Left lung (tissue), 10 donors: Measurements from ENCODE around the gene VSNL1. TPM values are rescaled to one million over a fixed set of nuclear protein-coding genes. Genes with fewer than 3 reads are reported as not detected.

Source experiments
- ATAC-seq: fragments of 200-7000 bp; cut with Tn5 transposase; one replicate; pipeline ENCODE4 v1.9.1; 2020; ENCODE audit warnings: moderate library complexity
- DNase-seq, 4 donors: peaks; one replicate each; pipeline ENCODE4 v3.0.0-alpha.2; 2013 to 2020
- H3K27ac ChIP-seq, 2 donors: fragments of 200-600 bp; sonication (generic) in 1 of 2; one replicate each; pipeline versions ENCODE4 v1.5.0 to v1.8.0; 2020 to 2021
- H3K27me3 ChIP-seq, 2 donors: fragments of 200-600 bp; sonication (generic) in 1 of 2; one replicate each; pipeline versions ENCODE4 v1.5.0 to v1.8.0; 2020 to 2021
- H3K36me3 ChIP-seq, 2 donors: fragments of 200-600 bp; sonication (generic) in 1 of 2; one replicate each; pipeline versions ENCODE4 v1.5.0 to v1.8.0; 2020 to 2021
- H3K4me1 ChIP-seq, 2 donors: fragments of 200-600 bp; one replicate each; pipeline ENCODE4 v1.8.0; 2021
- H3K4me3 ChIP-seq, 2 donors: fragments of 200-600 bp; sonication (generic) in 1 of 2; one replicate each; pipeline versions ENCODE4 v1.5.0 to v1.8.0; 2020 to 2021; ENCODE audit warnings: mild to moderate bottlenecking in 1 of 2
- H3K9me3 ChIP-seq, 2 donors: fragments of 200-600 bp; sonication (generic) in 1 of 2; one replicate each; pipeline versions ENCODE4 v1.5.0 to v1.8.0; 2020 to 2021
- intact Hi-C, 2 donors: fragments of 100-400 bp; cut with DNase I; formaldehyde crosslinking; loops; one replicate each; pipeline versions ENCODE4 v1.11.2 to v1.14.2; 2022
- polyA plus RNA-seq, 6 donors: library from polyadenylated mRNA; unstranded; fragments of 120-200 nt; gene quantifications; one replicate each; pipeline ENCODE4 v1.2.1, GENCODE V29; 2013; ENCODE audit not compliant: insufficient read length in 6 of 6
- total RNA-seq, 2 donors: library from RNA; stranded (reverse); fragmentation: NEBNext Ultra II Directional; extraction: Animal tissue kit (Norgen Biotek cat#: 25700); gene quantifications; one replicate each; pipeline ENCODE4 v1.2.1, GENCODE V29; 2021
- TF ChIP-seq, protein P1 (sequence below), 2 donors: fragments of 200-600 bp; sonication (generic) in 1 of 2; IDR thresholded peaks; one replicate each; pipeline versions ENCODE4 v1.5.0 to v1.8.0; 2021; ENCODE audit warnings: antibody characterized with exemption in 2 of 2
- donor health status: DM: no; HTN: yes; CAD: no.
- donor health status: DM: no; HTN: no; CAD: no.

The VSNL1 gene
- total and polyA plus RNA-seq, 8 donors, result 1.6 to 21.3 (median 16.9) TPM

DNA sequence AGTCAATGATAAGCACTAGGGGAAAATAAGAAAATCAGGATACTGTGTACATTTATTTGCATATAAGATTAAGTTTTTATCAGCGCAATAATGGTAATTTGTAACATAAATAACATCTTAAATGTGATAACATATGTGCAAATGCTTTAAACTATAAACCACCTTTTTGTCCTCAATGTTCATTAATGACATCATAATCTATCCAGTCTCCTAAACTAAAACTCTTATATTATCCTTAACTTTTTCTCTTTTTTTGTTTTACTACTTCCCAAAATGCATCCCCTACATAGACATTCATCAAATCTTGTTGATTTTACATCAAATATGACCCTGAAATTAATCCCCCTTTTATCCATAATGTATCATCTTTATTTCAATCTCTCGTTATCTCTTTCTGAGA lies 18.9 kb upstream of the VSNL1 start:
- Histone ChIP-seq H3K9me3 (no peaks in the 10 kb centered on the region), H3K36me3 (no peaks in the 10 kb centered on the region), H3K27ac (no peak overlapping the region), H3K27me3 (peaks cover 9 to 38% of the 10 kb centered on the region in 2 donors), H3K4me1 (peaks cover 0 to 7% of the 10 kb centered on the region in 2 donors), H3K4me3 (no peak overlapping the region)
- intact Hi-C loops, result no loop called here
- DNase-seq (no peak), ATAC-seq (no peak)
- TF ChIP-seq, protein P1, sequence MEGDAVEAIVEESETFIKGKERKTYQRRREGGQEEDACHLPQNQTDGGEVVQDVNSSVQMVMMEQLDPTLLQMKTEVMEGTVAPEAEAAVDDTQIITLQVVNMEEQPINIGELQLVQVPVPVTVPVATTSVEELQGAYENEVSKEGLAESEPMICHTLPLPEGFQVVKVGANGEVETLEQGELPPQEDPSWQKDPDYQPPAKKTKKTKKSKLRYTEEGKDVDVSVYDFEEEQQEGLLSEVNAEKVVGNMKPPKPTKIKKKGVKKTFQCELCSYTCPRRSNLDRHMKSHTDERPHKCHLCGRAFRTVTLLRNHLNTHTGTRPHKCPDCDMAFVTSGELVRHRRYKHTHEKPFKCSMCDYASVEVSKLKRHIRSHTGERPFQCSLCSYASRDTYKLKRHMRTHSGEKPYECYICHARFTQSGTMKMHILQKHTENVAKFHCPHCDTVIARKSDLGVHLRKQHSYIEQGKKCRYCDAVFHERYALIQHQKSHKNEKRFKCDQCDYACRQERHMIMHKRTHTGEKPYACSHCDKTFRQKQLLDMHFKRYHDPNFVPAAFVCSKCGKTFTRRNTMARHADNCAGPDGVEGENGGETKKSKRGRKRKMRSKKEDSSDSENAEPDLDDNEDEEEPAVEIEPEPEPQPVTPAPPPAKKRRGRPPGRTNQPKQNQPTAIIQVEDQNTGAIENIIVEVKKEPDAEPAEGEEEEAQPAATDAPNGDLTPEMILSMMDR (IDR thresholded peaks at IDR 0.05), result no peak

DNA sequence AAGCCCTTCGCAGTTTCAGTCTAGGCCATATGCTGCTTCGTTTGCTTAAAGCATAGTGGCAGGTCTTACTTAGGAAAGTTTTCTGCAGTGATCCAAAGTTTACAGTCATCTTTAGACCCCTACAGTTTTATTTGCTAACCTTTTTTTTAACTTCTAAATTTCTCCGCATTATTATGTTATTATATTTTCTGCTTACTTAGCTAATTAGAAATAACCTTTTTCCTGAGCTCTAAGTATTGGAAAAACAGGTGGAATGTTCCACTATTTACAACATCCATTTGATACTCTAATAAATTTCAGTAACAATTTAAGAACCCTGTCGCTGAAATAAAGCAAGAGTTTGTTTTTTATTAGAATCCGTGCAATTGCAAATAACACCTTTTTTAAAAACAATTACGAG lies 18.2 kb upstream of the VSNL1 start:
- Histone ChIP-seq H3K27me3 (peaks cover 9 to 32% of the 10 kb centered on the region in 2 donors), H3K9me3 (no peaks in the 10 kb centered on the region), H3K27ac (no peak overlapping the region), H3K36me3 (no peaks in the 10 kb centered on the region), H3K4me1 (peaks cover 0 to 7% of the 10 kb centered on the region in 2 donors), H3K4me3 (no peak overlapping the region)
- ATAC-seq (no peak), DNase-seq (no peak)
- TF ChIP-seq, protein P1 (IDR thresholded peaks at IDR 0.05), result no peak
- intact Hi-C loops, result no loop called here

DNA sequence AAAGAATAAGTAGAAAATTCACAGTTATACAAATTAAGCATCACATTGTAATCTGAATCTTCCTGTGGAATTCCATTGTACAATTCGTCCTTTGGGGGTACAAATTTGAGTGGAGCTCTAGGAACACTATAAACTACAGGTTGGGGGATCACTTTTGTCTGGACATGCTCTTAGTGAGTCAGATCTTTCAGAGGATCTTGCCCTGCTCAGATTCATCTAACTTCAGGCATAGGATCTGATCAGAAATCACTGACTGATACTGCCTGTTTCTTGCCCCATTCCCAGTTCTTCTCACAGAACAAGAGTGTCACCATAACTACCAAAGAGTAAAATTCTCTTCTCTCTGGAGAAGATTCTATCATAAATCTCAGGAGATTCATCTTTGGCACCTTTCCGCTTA lies 10.7 kb upstream of the VSNL1 start:
- intact Hi-C loops, result no loop called here
- H3K4me3 ChIP-seq, result no peak overlapping the region
- ATAC-seq (no peak), DNase-seq (no peak)
- no peaks in the 10 kb centered on the region for H3K4me1 ChIP-seq
- H3K27me3 ChIP-seq, result peaks cover 0 to 3% of the 10 kb centered on the region in 2 donors
- H3K9me3 ChIP-seq, result no peaks in the 10 kb centered on the region
- no peaks in the 10 kb centered on the region for H3K36me3 ChIP-seq
- TF ChIP-seq, protein P1 (IDR thresholded peaks at IDR 0.05), result no peak
- H3K27ac ChIP-seq, result no peak overlapping the region

DNA sequence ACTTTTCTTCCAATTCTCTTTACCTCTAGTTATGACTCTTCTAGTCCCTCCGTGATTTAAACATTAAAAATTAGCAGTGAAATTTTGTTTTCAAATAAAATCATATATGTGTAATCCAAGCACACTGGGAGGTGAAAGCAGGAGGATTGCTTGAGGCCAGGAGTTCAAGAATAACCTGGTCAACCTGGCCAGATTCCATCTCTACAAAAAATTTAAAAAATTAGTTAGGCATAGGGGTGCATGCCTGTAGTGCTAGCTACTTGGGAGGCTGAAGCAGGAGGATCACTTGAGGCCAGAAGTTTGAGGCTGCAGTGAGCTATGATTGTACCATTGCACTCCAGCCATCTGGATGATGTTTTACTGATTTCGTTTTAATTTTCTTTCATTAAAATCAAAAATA lies 7.0 kb upstream of the VSNL1 start:
- DNase-seq (no peak), ATAC-seq (no peak)
- TF ChIP-seq, protein P1 (IDR thresholded peaks at IDR 0.05), result no peak
- Histone ChIP-seq H3K27me3 (peaks cover 14 to 26% of the 10 kb centered on the region in 2 donors), H3K4me3 (no peak overlapping the region), H3K9me3 (no peaks in the 10 kb centered on the region), H3K4me1 (no peaks in the 10 kb centered on the region), H3K27ac (no peak overlapping the region), H3K36me3 (no peaks in the 10 kb centered on the region)
- intact Hi-C loops, result no loop called here

DNA sequence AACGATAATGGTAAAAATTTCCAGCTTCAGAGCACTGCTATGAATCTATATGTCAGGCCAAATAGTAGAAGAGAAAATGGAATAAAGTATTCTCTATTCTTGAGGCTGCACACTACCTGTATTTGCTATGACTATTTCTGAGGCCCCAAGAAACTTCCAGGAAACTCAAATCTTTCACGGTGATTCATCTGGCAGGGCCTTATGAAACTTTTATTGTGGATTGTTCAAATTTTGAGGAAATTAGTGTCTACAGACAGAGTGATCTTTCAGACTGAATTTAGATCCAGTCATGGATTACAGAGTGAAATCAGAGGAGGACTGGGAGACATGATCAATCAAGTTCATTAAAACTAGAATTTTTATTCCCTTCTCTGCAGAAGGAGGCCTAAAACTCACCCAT lies 4.1 kb upstream of the VSNL1 start:
- Histone ChIP-seq H3K9me3 (no peaks in the 10 kb centered on the region), H3K27me3 (peaks cover 18 to 55% of the 10 kb centered on the region in 2 donors), H3K4me3 (no peak overlapping the region), H3K4me1 (peaks cover 0 to 5% of the 10 kb centered on the region in 2 donors), H3K27ac (no peak overlapping the region), H3K36me3 (no peaks in the 10 kb centered on the region)
- intact Hi-C loops, result no loop called here
- ATAC-seq, result no peak
- TF ChIP-seq, protein P1 (IDR thresholded peaks at IDR 0.05), result no peak
- no peak for DNase-seq
